ENCODE results near the gene RBM47.

The RBM47 gene

DNA sequence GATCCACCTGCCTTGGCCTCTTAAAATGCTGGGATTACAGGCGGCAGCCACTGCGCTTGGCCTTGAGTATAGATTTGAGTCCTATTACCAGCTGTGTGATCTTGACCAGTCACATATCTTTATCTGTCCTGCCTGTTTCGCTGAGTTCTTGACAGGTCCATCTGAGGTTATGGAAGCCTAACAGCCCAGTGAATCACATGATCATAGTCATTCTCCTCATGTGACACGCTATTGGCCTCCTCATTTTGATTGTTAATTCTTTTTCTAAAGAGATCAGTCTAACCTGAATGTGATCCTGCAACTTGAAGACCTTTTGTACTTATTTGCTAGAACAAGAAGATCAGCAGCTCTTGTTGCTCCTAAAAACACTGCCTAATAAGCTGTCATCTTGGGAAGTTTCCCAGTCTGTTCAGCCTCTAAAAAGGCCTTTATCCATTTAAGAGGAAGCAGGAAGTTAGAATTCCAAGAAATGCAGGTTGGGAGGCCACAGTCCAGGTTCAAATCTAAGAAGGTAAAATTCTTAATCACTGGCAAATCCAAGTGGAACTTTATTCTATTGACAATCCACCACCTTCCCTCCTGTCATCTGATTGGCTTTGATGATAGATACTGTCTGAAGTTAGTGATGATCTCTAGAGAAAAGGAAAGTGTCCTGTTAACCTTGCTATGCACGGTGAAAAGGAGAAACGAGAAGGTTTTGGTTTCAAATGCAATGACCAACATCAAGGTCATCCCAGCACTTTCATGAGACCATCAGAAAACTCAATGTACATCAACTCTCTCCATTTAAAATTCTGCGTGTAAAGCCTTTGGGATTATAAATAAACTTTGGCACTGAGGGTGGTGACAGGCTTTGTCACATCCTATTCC lies 207.6 kb downstream of the RBM47 start:
- TF ChIP-seq FOXM1 (IDR thresholded peaks at IDR 0.05; ENCODE audit: borderline replicate concordance, low read depth) (no peak), NFIC (IDR thresholded peaks at IDR 0.05) (no peak), RAD21 (IDR thresholded peaks at IDR 0.05; ENCODE audit: low read depth) (no peak), REST (IDR thresholded peaks at IDR 0.05; ENCODE audit: low read depth) (no peak), TCF12 (IDR thresholded peaks at IDR 0.05; ENCODE audit: low read depth) (no peak), CEBPB (IDR thresholded peaks at IDR 0.05) (no peak), EGR1 (IDR thresholded peaks at IDR 0.05) (no peak), EP300 (IDR thresholded peaks at IDR 0.05; ENCODE audit: borderline replicate concordance) (no peak), YY1 (IDR thresholded peaks at IDR 0.05; ENCODE audit: low read depth) (no peak), TEAD4 (IDR thresholded peaks at IDR 0.05) (no peak), TAF1 (IDR thresholded peaks at IDR 0.05; ENCODE audit: low read depth) (no peak)
- TF ChIP-seq, protein P1, sequence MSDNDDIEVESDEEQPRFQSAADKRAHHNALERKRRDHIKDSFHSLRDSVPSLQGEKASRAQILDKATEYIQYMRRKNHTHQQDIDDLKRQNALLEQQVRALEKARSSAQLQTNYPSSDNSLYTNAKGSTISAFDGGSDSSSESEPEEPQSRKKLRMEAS (IDR thresholded peaks at IDR 0.05) = no peak

GRCh38 chr4:40419231-40419912 lies 210.3 kb downstream of the RBM47 start:
- TF ChIP-seq TCF12 (IDR thresholded peaks at IDR 0.05; ENCODE audit: low read depth) (no peak), CEBPB (IDR thresholded peaks at IDR 0.05) (no peak)

DNA sequence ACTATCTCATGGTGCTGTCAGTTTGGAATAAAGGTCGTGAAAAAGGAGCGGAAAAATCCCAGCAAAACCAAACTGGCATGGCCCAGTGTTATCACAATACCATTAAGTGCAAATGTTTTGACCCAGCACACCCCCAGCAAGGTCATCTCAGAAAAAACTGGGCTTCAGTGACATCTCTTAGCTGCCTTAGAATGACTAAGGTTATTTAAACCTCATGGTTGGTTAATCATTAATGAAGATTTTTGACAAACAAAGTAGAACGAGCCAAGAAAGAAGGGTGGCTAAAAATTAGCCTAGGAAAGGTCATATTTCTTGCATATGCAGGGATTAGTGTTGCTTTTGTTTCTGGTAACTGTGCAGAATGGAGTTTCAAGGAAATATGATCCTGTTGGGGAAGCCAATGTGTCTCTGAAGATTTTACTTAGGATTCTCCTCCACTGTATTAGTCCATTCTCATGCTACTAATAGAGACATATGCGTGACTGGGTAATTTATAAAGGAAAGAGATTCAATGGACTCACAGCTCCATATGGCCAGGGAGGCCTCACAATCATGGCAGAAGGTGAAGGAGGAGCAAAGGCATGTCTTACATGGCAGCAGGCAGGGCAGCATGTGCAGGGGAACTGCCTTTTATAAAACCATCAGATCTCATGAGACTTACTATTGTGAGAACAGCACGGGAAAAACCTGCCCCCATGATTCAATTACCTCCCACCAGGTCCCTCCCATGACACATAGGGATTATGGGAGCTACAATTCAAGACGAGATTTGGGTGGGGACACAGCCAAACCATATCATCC lies 211.0 kb downstream of the RBM47 start:
- TF ChIP-seq TEAD4 (IDR thresholded peaks at IDR 0.05) = no peak
- TF ChIP-seq, protein P1 (IDR thresholded peaks at IDR 0.05) = no peak
- no peak for TF ChIP-seq FOXM1 (IDR thresholded peaks at IDR 0.05; ENCODE audit: borderline replicate concordance, low read depth)
- no peak; the same call in 1 of the 2 replicates for TF ChIP-seq CEBPB (IDR thresholded peaks at IDR 0.05)
- TF ChIP-seq, protein P2, sequence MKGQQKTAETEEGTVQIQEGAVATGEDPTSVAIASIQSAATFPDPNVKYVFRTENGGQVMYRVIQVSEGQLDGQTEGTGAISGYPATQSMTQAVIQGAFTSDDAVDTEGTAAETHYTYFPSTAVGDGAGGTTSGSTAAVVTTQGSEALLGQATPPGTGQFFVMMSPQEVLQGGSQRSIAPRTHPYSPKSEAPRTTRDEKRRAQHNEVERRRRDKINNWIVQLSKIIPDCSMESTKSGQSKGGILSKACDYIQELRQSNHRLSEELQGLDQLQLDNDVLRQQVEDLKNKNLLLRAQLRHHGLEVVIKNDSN (IDR thresholded peaks at IDR 0.05) = no peak
- no peak for TF ChIP-seq YY1 (IDR thresholded peaks at IDR 0.05; ENCODE audit: low read depth)
- no peak for TF ChIP-seq CREB1 (IDR thresholded peaks at IDR 0.05; ENCODE audit: low read depth)
- TF ChIP-seq TCF12 (IDR thresholded peaks at IDR 0.05; ENCODE audit: low read depth) = 0 out of 2 replicates have a peak, but pooled peaks have one; percentile 26
- no peak for TF ChIP-seq REST (IDR thresholded peaks at IDR 0.05; ENCODE audit: low read depth)
- no peak for TF ChIP-seq TAF1 (IDR thresholded peaks at IDR 0.05; ENCODE audit: low read depth)
- TF ChIP-seq EP300 (IDR thresholded peaks at IDR 0.05; ENCODE audit: borderline replicate concordance) = peak; percentile 10; the same call in 1 of the 2 replicates
- peak; percentile 78 for TF ChIP-seq NFIC (IDR thresholded peaks at IDR 0.05)

- no peak for TF ChIP-seq EP300 (IDR thresholded peaks at IDR 0.05; ENCODE audit: borderline replicate concordance)
- TF ChIP-seq FOXM1 (IDR thresholded peaks at IDR 0.05; ENCODE audit: borderline replicate concordance, low read depth) = no peak
- TF ChIP-seq, protein P1 (IDR thresholded peaks at IDR 0.05) = no peak
- TF ChIP-seq, protein P2 (IDR thresholded peaks at IDR 0.05) = no peak
- no peak for TF ChIP-seq TEAD4 (IDR thresholded peaks at IDR 0.05)
- no peak for TF ChIP-seq NFIC (IDR thresholded peaks at IDR 0.05)
- TF ChIP-seq EGR1 (IDR thresholded peaks at IDR 0.05) = no peak
- TF ChIP-seq YY1 (IDR thresholded peaks at IDR 0.05; ENCODE audit: low read depth) = no peak
- TF ChIP-seq TAF1 (IDR thresholded peaks at IDR 0.05; ENCODE audit: low read depth) = no peak
- no peak for TF ChIP-seq ZBTB7A (IDR thresholded peaks at IDR 0.05; ENCODE audit: low read depth)
- TF ChIP-seq TCF12 (IDR thresholded peaks at IDR 0.05; ENCODE audit: low read depth) = no peak
- no peak for TF ChIP-seq REST (IDR thresholded peaks at IDR 0.05; ENCODE audit: low read depth)
- TF ChIP-seq CREB1 (IDR thresholded peaks at IDR 0.05; ENCODE audit: low read depth) = no peak
- no peak for TF ChIP-seq CEBPB (IDR thresholded peaks at IDR 0.05)
- TF ChIP-seq RAD21 (IDR thresholded peaks at IDR 0.05; ENCODE audit: low read depth) = no peak
Measured at GRCh38 chr4:40417941-40418340, 211.7 kb downstream of the RBM47 start.
